Ramos (cell line): ENCODE measurements around the gene CIZ1.

Experiments
- in situ Hi-C: fragments of 300-500 bp; cut with MboI; formaldehyde crosslinking; loops from one replicate; pipeline ENCODE4 v1.14.3; 2022; ENCODE audit warnings: low sequenced_read_pairs; ENCODE audit not compliant: unreplicated experiment

Gene CIZ1

GRCh38 chr9:128164307-128164885, 27.0 kb downstream of the CIZ1 start:
- in situ Hi-C loops: no loop called here

GRCh38 chr9:128163523-128164306, 27.7 kb downstream of the CIZ1 start:
- in situ Hi-C loops: no loop called here

- in situ Hi-C loops: no loop called here
Measured at GRCh38 chr9:128163027-128163515, 28.3 kb downstream of the CIZ1 start.

DNA sequence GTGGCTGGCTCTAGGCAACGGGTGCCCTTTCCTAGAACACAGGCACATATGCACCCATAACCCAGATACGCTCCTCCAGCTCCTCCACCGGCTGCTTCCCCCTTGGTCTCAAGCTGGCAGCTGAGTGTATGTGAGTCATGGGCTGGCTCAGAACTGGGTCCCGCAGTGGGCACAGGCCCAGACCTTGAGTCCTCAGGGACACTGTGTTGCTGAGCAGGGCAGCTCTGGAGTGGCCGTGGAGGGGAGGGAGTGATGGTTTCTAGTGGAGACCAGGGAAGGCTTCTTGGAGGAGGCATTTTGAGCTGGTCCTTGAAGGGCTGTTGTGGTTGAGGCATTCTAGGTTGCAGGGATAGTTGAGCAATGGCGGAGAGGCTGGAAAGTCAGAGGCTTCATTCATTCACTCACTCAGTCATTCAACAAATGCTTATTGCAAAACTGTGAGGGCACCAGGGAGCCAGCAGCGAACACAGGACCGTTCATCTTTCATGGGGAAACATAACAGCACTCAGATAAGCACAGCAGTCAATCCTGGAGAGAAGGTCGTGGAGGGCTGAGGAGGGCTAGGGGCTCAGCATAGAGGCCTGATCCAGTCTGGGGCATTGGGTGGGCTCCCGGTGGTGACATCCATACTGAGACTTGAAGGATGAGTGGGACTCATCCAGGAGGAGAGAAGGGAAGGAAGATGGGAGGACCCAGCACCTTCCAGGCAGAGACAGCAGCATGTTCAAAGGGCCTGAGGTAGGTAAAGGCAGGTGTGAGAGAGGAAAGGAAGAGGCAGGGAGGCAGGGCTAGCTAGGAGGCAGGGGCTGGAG, 29.0 kb downstream of the CIZ1 start:
- in situ Hi-C loops: no loop called here

DNA sequence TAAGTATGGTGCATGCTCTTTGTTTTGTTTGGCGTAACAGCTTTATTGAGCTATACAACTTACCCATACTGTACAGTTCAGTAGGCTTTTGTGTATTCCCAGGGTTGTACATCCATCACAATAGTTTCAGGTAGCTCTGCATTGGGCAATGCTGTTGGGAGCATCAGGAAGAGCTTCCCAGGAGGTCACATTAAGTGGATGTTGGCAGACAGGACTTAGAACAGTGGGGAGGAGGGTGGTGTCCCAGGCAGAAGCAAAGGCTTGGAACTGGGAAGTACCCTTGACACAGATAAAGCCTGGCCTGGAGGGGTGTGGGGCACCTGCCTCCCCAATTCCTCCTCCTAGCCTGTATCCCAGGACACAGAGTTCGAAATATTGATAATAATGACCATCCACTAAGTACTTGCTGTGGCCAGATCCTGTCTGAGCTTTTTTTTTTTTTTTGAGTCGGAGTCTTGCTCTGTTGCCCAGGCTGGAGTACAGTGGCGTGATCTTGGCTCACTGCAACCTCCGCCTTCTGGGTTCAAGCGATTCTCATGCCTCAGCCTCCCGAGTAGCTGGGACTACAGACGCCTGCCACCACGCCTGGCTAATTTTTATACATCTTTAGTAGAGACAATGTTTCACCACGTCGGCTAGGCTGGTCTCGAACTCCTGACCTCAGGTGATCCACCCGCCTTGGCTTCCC, 30.0 kb downstream of the CIZ1 start:
- in situ Hi-C loops: no loop called here

DNA sequence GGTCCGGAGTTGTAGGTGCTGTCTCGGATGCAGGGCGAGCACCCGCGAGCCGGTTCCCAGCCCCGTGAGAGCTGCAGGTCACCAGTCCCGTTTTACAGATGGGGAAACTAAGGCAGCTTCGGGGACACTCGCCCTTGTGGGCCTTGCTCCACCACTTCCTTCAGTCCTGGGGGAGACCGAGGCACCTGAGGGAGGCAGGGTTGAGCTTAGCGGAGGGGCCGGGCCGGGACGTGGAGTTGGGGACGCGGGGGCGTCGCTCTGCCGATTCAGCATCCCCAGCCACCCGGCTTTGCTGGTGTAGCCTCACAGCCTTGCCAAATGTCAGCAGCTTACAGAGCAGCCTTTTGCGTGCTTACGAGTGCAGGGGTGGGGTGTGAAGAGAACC, 30.8 kb downstream of the CIZ1 start:
- in situ Hi-C loops: no loop called here

DNA sequence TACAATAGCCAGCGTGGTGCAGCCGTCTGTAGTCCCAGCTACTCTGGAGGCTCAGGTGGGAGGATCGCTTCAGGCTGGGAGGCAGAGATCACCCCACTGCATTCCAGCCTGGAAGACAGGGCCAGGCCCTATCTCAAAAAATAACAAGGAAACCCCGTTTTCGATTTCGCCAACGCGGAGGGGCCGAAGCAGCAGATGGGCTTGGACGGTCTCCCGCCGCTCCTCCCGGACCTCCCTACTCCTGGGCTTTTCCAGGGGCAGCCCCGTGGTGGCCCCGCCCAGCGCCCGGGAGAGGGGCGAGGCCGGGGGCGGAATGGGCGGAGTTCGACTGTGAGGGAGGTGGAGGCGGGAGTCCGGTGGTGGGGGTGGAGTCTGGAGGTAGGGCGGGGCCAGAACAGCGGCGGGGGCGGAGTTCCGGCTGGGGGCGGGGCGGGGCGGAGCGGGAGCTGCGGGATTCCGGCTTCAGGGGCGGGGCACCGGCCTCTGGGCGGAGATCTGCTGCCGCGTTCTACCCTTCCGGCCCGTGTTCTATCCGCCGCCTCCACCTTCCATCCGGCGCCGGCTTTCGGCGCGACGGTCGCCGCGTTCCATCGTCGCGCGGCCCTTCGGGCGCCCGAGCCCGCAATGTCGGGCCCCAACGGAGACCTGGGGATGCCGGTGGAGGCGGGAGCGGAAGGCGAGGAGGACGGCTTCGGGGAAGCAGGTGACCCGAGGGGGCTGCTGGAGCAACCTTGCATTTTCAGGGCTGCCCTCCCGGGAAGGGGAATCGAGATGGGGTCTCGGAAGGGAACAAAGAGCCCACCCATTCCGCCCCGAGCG, 31.4 kb downstream of the CIZ1 start, which contains the start of gene BBLN:
Gene BBLN (plus strand): TSS at position 482 of the 819 bp plus-strand sequence. CDS start 143 bp downstream, at position 625.
- in situ Hi-C loops: no loop called here

DNA sequence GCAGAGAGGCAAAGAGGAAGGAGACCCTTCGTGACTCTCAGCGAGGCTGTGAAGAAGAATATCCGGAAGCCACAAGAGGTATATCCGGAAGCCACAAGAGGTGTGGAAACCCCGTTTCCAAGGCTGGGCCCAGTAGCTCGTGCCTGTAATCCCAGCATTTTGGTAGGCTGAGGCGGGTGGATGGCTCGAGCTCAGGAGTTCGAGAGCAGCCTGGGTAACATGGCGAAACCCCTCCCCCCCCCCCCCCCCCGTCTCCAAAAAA, 31.9 kb downstream of the CIZ1 start:
- in situ Hi-C loops: no loop called here

GRCh38 chr9:128155736-128156500, 35.5 kb downstream of the CIZ1 start:
- in situ Hi-C loops: no loop called here

DNA sequence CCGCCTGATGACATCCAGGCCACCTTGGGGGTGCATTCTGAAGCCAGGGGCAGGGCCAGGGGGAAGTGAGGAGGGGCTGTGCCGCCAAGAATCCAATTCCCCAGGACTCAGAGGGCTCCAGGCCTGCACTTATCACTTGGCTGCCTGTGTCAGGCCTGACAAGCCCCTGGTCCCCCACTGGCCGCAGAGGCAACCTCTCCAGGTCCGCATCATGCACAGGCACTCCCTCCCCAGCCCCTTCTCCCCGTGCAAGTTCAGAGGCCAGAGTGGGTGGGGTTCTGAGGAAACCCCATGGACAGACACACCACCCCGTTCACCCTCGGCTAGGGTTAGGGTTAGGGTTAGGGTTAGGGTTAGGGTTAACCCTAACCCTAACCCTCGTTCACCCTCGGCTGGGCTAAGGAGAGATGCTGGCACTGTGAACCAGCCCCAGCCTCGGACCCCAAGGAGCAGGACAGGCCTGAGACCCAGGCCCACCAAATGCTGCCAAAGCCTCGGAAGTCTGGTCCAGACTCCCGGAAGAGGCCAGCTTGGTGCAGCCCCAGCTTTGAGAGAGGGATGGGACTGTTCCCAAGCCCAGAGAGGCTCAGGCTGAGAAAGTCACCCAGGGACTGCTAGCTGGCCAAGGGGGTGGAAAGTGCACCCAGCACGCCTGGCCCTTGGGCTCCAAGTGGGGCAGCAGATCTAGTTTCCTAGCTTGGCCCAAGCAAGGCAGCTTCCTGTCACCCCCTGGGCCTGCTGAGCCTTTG, 37.3 kb downstream of the CIZ1 start:
- in situ Hi-C loops: no loop called here

DNA sequence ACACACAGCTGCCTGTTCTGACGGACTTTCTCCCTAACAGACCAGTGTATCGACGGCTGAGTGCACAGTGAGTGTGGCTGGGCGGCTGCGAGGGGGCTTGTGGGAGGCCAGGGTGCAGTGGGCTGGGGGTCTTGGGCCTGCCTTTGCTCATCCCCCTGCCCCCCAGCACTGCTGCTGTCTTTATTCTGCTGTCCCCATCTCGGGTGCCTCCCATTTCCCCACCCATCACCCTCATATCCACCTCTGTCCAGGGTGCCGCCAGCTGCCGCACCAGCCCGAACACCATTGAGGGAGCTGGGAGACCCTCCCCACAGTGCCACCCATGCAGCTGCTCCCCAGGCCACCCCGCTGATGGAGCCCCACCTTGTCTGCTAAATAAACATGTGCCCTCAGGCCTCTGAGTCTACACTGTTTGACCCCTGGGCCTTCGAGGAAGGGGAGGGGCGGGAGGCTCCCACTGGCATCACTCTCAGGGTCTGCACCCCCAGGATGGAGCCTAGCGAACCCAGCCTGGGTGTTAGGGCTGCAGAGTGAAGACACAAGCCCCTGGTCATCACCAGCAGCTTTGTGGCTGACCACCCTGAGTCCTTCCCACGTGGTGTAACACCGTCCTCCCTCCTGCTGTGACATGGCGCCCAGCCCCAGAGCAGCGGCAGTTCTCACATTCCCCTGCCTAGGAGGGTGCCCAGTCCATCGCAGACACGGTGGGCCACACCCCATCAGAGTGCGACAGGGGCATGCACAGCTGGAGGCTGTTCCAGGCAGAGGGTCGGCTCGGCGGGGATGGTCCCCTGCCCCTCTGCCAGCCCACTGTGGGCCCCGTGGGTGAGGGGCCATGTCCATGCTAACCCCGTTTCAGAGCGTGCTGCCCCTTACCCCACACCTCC, 38.1 kb downstream of the CIZ1 start:
- in situ Hi-C loops: no loop called here

DNA sequence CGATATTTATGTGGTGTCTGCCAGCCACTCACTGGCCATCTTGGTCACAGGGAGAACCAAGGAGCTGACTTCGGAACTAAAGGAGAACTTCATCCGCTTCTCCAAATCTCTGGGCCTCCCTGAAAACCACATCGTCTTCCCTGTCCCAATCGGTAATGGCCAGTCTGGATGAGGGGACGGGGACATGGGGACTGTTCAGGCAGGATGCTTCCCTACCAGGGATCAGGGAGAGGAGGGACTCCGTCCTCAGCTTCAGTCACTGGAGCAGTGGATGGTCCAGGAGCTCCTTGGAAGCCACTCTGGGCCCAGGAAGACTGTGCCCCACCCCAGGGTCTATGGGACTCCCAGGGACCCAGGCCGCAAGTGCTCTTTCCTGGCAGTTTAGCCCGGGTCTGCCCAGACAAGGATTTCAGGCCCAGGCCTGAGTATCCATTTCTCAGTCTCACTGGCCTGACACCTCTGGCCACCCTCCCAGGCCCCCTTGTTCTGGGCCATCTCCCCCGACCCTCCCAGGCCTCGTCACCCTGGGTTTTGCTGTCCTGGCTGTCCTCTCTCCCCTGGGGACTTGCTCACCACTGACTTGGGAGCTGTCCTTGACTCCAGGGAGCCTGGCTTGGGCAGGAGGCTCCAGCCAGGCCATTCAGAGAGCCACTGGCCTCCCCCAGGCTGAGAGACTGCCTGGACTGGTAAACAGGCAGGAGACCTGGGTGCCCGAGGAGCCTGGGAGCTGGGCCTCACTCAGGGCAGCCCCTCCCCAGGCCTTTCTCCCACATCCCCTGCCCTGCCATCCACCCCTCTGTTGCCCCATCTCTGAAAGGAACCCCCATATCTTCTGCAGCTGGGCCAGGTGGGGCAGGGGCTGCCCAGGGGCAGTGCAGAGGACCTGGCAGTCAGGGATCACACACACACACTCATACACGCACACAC, 39.0 kb downstream of the CIZ1 start:
- in situ Hi-C loops: no loop called here

DNA sequence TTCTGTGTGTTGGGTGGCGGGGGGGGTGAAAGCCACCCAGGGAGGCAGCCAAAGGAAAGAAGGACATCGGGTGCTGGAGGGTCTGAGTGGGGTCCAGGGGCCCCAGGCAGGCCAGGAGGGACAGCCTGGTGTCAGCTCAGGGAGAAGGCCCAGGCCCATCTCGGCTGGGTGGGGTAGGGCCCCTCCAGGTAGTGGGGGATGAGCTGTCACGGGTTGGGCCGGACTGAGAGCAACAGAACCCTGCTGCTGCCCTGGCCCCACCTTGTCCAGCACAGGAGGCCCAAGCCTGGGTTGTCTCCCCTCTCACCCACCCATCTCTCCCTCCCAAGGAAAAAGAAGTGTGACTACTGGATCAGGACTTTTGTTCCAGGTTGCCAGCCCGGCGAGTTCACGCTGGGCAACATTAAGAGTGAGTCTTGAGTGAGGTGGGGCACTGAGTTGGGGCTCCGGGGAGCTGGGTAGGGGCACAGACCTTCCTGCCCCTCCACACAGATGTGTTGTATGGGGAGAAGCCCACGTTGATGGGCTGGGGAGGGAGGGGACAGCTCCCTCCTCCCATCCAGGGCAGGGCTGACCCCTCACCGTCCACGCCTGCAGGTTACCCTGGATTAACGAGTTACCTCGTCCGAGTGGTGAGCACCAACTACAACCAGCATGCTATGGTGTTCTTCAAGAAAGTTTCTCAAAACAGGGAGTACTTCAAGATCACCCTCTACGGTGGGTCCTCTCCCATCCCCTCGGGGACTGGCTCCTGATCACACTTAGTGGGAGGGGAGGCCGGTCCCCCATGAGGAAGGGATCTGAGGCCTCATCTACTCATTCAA, 39.9 kb downstream of the CIZ1 start:
- in situ Hi-C loops: no loop called here

- in situ Hi-C loops: no loop called here
Measured at GRCh38 chr9:128150594-128151308, 40.6 kb downstream of the CIZ1 start.
